MM.1S (cell line): Measurements from ENCODE around the gene DIAPH3.

Experiments
- DNase-seq: peaks from one replicate; pipeline ENCODE4 v3.0.0-alpha.2; 2015
- H2AFZ ChIP-seq: fragments of 300-600 bp; sonication (generic); 2 replicates; pipeline ENCODE4 v1.6.0; 2016; ENCODE audit warnings: antibody characterized with exemption, low read length
- H3F3A ChIP-seq: fragments of 300-600 bp; sonication (generic); 2 replicates; pipeline ENCODE4 v1.6.1; 2016; ENCODE audit warnings: mild to moderate bottlenecking, antibody characterized with exemption, low read length, moderate library complexity, mixed read lengths; ENCODE audit not compliant: insufficient read depth
- H3K27ac ChIP-seq: fragments of 300-600 bp; sonication (generic); 2 replicates; pipeline ENCODE4 v1.5.1; 2016; ENCODE audit warnings: mild to moderate bottlenecking, low read length
- H3K27me3 ChIP-seq: fragments of 300-600 bp; sonication (generic); replicated peaks from 2 replicates; pipeline ENCODE4 v1.6.0; 2016; ENCODE audit warnings: low read length; ENCODE audit not compliant: insufficient read depth
- H3K36me3 ChIP-seq: fragments of 300-600 bp; sonication (generic); replicated peaks from 2 replicates; pipeline ENCODE4 v1.6.1; 2016; ENCODE audit warnings: mild to moderate bottlenecking, low read length, mixed read lengths; ENCODE audit not compliant: insufficient read depth
- H3K4me1 ChIP-seq: fragments of 300-600 bp; sonication (generic); 2 replicates; pipeline ENCODE4 v1.6.1; 2016; ENCODE audit warnings: low read length, mixed read lengths
- H3K4me2 ChIP-seq: fragments of 300-600 bp; sonication (generic); 2 replicates; pipeline ENCODE4 v1.6.0; 2016; ENCODE audit warnings: low read depth, low read length
- H3K4me3 ChIP-seq: fragments of 300-600 bp; sonication (generic); 2 replicates; pipeline ENCODE4 v1.5.1; 2016; ENCODE audit warnings: low read length, mixed read lengths
- H3K79me2 ChIP-seq: fragments of 300-600 bp; sonication (generic); 2 replicates; pipeline ENCODE4 v1.6.1; 2016; ENCODE audit warnings: mixed run types, low read length, mixed read lengths
- H3K9ac ChIP-seq: fragments of 300-600 bp; sonication (generic); 2 replicates; pipeline ENCODE4 v1.6.1; 2016; ENCODE audit warnings: low read length, mixed read lengths
- H3K9me2 ChIP-seq: fragments of 300-600 bp; sonication (generic); replicated peaks from 2 replicates; pipeline ENCODE4 v1.6.1; 2016; ENCODE audit warnings: mild to moderate bottlenecking, low read length, mixed read lengths; ENCODE audit not compliant: insufficient read depth
- H3K9me3 ChIP-seq: fragments of 300-600 bp; sonication (generic); replicated peaks from 2 replicates; pipeline ENCODE4 v1.6.1; 2016; ENCODE audit warnings: mild to moderate bottlenecking, low read length, mixed read lengths; ENCODE audit not compliant: insufficient read depth
- H4K20me1 ChIP-seq: fragments of 300-600 bp; sonication (generic); 2 replicates; pipeline ENCODE4 v1.6.1; 2016; ENCODE audit warnings: mild to moderate bottlenecking, low read length, moderate library complexity, mixed read lengths; ENCODE audit not compliant: insufficient read depth
- CTCF ChIP-seq: fragments of 300-600 bp; sonication (generic); IDR thresholded peaks from 2 replicates; pipeline ENCODE4 v1.5.1; 2016; ENCODE audit warnings: antibody characterized with exemption, low read length, mixed read lengths
- EZH2 ChIP-seq: fragments of 300-600 bp; sonication (generic); optimal IDR thresholded peaks from 2 replicates; pipeline ENCODE3; 2017; ENCODE audit warnings: low read depth, mild to moderate bottlenecking, antibody characterized with exemption, low read length, mixed read lengths
- EZH2phosphoT487 ChIP-seq: fragments of 300-600 bp; sonication (generic); IDR thresholded peaks from 2 replicates; pipeline ENCODE4 v1.6.1; 2018; ENCODE audit warnings: antibody characterized with exemption, low read length

DIAPH3 gene

GRCh38 chr13:59963827-59964226 is 199.9 kb downstream of the DIAPH3 start:
- no peaks in the 10 kb centered on the region for H4K20me1 ChIP-seq
- no peak overlapping the region for H3K4me2 ChIP-seq
- H3K4me3 ChIP-seq: no peak overlapping the region
- H3K9me2 ChIP-seq: no peaks in the 10 kb centered on the region
- H3K27ac ChIP-seq: no peak overlapping the region
- no peak overlapping the region for H3K9ac ChIP-seq
- no peaks in the 10 kb centered on the region for H3K36me3 ChIP-seq
- no peaks in the 10 kb centered on the region for H3K79me2 ChIP-seq
- no peaks in the 10 kb centered on the region for H3F3A ChIP-seq
- H2AFZ ChIP-seq: no peak overlapping the region
- H3K27me3 ChIP-seq: no peaks in the 10 kb centered on the region
- no peak for DNase-seq
- TF ChIP-seq EZH2phosphoT487 (no peak), CTCF (no peak), EZH2 (no peak)
- no peaks in the 10 kb centered on the region for H3K9me3 ChIP-seq
- H3K4me1 ChIP-seq: no peaks in the 10 kb centered on the region

GRCh38 chr13:59963383-59963782 is 200.3 kb downstream of the DIAPH3 start:
- no peaks in the 10 kb centered on the region for H3K9me3 ChIP-seq
- no peak for DNase-seq

GRCh38 chr13:59962343-59962742 is 201.4 kb downstream of the DIAPH3 start:
- Histone ChIP-seq H3K9me2 (no peaks in the 10 kb centered on the region), H3K9me3 (no peaks in the 10 kb centered on the region), H3K79me2 (no peaks in the 10 kb centered on the region), H2AFZ (no peak overlapping the region), H3K27me3 (no peaks in the 10 kb centered on the region), H3K27ac (no peak overlapping the region), H3K36me3 (no peaks in the 10 kb centered on the region), H4K20me1 (no peaks in the 10 kb centered on the region), H3K4me3 (no peak overlapping the region), H3F3A (no peaks in the 10 kb centered on the region), H3K4me2 (no peak overlapping the region), H3K4me1 (no peaks in the 10 kb centered on the region), H3K9ac (no peak overlapping the region)
- DNase-seq: no peak
- TF ChIP-seq CTCF (no peak), EZH2 (no peak), EZH2phosphoT487 (no peak)

More at GRCh38 chr13:59963383-59963782, 200.3 kb downstream of the DIAPH3 start:
- Histone ChIP-seq H3K9me2 (no peaks in the 10 kb centered on the region), H3K9ac (no peak overlapping the region), H3K4me1 (no peaks in the 10 kb centered on the region), H2AFZ (no peak overlapping the region), H4K20me1 (no peaks in the 10 kb centered on the region), H3F3A (no peaks in the 10 kb centered on the region), H3K27me3 (no peaks in the 10 kb centered on the region), H3K36me3 (no peaks in the 10 kb centered on the region), H3K27ac (no peak overlapping the region), H3K4me3 (no peak overlapping the region), H3K4me2 (no peak overlapping the region), H3K79me2 (no peaks in the 10 kb centered on the region)
- no peak for TF ChIP-seq EZH2phosphoT487
- no peak for TF ChIP-seq EZH2
- no peak for TF ChIP-seq CTCF
